Stimulated activated CD4-positive, alpha-beta T cell treated with anti-CD3 and anti-CD28 coated beads, Interleukin-4, amount 100 ng/mL, for 48 hours (primary cell): Measurements from ENCODE around the gene PRDM4.
A peak's percentile ranks its signal among the peaks of the same experiment; 100 is the strongest.
"Not testable (repeated sequence)": the region's sequence is repeated elsewhere in the genome, so short reads cannot be mapped to it uniquely, and the experiment has no call there.

Experiments
- DNase-seq, 2 donors: peaks; one replicate each; pipeline ENCODE4 v3.0.0-alpha.2; 2020; ENCODE audit warnings: low read depth in 2 of 2

Gene PRDM4

DNA sequence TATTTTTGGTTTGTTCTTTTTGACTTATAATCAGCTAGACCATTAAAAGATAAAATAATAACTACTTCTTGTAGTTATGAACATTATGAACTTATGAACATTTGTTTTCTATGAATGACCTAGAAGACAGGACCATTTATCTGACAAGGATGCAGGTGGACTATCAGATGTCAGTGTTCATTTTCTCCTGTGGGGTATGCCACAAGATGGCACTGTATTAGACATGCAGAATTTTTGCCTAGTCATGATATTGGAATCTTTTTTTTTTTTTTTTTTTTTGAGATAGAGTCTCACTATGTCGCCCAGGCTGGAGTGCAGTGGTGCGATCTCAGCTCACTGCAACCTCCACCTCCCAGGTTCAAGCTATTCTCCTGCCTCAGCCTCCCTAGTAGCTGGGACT lies 65.2 kb downstream of the PRDM4 start:
- DNase-seq = not testable (repeated sequence)

DNA sequence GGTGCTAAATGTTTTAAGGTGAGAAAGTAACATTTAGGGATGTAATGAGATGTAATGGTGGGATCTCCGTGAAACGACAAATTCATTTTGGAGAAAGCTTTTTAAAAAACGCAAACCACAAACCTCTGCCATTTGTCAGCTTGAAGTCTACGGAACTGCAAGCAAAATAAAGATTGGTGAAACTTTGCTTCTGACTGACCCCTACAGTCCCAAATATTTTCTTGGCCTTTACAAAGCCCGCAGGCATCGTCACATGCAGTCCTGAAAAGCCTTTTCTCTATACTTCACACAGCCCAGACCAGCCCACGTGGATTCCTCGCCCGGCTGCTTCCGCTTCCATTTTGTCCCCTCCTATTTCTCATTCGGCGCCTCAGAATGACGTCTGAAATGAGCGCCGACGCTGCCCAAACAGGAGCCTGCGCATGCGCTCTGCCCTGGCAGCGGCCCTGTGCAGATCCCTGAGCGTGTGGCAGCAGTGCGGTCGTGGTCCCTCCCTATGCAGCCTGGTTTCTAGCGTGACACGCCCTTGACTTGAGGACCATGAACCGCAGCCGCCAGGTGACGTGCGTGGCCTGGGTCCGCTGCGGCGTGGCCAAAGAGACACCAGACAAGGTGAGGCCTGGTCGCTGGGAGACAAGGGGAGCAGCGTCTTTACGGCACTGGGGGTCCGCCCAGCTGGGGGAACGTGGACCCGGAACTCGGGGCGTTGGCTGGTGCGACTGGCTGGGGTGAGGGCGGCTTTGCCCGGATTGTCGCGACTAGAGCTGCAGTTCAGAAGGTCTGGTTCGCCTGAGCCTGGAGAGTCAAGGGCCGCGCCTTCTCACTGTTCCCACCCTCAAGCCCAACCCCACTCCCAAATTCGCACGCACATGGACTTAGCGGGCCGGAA lies 75.3 kb downstream of the PRDM4 start, which contains the start of gene PWP1:
TSS of gene PWP1 (plus strand) at position 440 of the 889 bp plus-strand sequence. CDS start at position 541, 101 bp downstream.
- peak; percentile 92 for DNase-seq

DNA sequence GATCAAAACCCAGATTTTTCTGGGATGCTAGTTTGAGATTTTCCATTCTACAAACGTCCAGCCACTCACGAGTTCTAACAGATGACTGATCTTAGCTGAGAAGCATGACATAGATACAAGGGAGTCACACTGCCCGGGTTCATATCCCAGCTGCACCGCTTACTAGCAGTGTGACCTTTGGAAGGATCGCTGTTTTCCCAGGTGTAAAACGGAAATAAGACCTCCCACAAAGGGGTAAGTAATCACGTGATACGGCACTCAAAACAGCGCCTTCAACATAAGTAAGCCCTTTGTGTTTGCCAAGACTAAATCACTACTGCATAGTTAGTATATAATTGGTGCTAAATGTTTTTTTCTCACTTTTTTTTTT lies 76.0 kb downstream of the PRDM4 start:
- no peak for DNase-seq

DNA sequence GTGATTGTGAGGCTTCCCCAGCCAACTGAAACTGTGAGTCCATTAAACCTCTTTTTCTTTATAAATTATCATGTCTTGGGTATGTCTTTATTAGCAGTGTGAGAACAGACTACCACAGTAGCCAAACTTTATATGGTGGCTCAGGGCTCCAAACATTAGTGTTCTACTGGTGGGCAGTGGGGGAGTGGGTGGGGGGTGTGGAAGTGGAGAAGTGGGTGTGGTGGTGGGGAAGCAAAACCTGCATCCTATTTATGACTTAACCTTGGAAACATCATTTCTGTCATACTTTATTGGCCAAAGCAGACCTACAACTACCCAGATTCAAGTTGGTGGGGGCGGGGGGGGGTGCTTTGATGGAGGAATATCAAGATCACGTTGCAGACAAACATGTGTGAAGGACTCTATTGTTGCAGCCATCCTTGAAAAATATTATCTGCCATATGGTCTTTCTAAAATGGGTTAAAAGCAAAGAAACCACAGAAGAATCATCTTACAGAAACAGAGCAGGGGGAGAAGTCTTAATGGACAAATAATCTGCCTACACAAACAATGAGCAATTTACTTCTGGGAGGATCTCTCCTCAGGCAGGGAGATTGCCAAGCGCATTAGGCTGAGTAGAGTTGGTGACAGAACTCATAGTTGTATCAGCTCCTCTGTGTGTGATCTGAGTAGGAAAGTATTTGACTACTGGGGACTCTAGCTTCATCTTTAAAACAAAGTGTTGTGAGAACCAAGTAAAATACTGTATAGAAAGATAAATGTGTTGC lies 76.7 kb downstream of the PRDM4 start:
- no peak for DNase-seq
